ENCODE data around the gene SLC17A7. TPM values are rescaled to one million over a fixed set of nuclear protein-coding genes. Genes with fewer than 3 reads are reported as not detected.
A peak's percentile ranks its signal among the peaks of the same experiment; 100 is the strongest.

Gene SLC17A7
- total RNA-seq, 2 experiments from 2014 or later, result not detected

DNA sequence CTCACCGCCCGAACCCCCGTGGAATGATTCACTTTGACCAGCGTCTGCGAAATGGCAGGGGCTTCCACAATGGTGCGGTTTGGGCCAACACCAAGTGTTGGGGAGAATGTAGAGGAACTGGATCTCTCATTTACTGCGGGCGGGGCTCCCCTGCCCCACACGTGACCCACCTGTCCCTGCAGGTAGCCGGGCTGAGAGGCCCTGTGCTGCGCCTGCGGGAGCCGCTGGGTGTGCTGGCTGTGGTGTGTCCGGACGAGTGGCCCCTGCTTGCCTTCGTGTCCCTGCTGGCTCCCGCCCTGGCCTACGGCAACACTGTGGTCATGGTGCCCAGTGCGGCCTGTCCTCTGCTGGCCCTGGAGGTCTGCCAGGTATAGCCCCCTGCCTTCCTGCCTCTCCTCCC, 26.9 kb upstream of the SLC17A7 start:
- ChIA-PET CTCF (interaction anchor here (1.1 kb wide), 1 partner anchor 102 kb away, joined by 6 read pairs; no protein-coding TSS in a partner anchor), POLR2A (interaction anchor here (0.6 to 6.4 kb wide), 6 partner anchors 14 to 144 kb away, joined by 3 to 120 read pairs (median 4); partner anchors contain the start of genes ALDH16A1, PIH1D1, RPL13A and RPS11)
- TF ChIP-seq, protein P1, sequence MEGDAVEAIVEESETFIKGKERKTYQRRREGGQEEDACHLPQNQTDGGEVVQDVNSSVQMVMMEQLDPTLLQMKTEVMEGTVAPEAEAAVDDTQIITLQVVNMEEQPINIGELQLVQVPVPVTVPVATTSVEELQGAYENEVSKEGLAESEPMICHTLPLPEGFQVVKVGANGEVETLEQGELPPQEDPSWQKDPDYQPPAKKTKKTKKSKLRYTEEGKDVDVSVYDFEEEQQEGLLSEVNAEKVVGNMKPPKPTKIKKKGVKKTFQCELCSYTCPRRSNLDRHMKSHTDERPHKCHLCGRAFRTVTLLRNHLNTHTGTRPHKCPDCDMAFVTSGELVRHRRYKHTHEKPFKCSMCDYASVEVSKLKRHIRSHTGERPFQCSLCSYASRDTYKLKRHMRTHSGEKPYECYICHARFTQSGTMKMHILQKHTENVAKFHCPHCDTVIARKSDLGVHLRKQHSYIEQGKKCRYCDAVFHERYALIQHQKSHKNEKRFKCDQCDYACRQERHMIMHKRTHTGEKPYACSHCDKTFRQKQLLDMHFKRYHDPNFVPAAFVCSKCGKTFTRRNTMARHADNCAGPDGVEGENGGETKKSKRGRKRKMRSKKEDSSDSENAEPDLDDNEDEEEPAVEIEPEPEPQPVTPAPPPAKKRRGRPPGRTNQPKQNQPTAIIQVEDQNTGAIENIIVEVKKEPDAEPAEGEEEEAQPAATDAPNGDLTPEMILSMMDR (IDR thresholded peaks at IDR 0.05), result no peak
- Histone ChIP-seq H3K27ac (ENCODE audit: low read depth in 1 of 2, low read length in 2 of 2) (peak overlapping the region; percentile 86 to 96), H3K9me3 (ENCODE audit: control insufficient read depth in 1 of 2, insufficient read depth in 1 of 2, low read length in 2 of 2) (no peaks in the 10 kb centered on the region), H3K27me3 (ENCODE audit: control insufficient read depth in 1 of 2, insufficient read depth in 2 of 2, low read length in 2 of 2) (no peaks in the 10 kb centered on the region), H3K36me3 (ENCODE audit: insufficient read depth, low read length) (peaks cover 35% of the 10 kb centered on the region), H3K4me1 (ENCODE audit: insufficient read depth, low read length) (peaks cover 92% of the 10 kb centered on the region), H3K4me3 (ENCODE audit: low read length) (peak overlapping the region; percentile 9)
- Mint-ChIP-seq H3K4me3 (no peak overlapping the region), H3K36me3 (ENCODE audit: low read depth) (peaks cover 14% of the 10 kb centered on the region), H3K27me3 (no peaks in the 10 kb centered on the region), H3K9me3 (no peaks in the 10 kb centered on the region), H3K4me1 (ENCODE audit: low read depth) (peaks cover 35% of the 10 kb centered on the region), H3K27ac (peak overlapping the region; percentile 98)
- ATAC-seq (ENCODE audit: poor library complexity) (no peak), DNase-seq (peak in 1 of 14 experiments; percentile 59)
- intact Hi-C loops (cut with DNase I, micrococcal nuclease), result loop anchor here (1.0 to 2.0 kb wide), 2 partner anchors 14 to 15 kb away; partner anchors contain the start of gene ALDH16A1 (in 1 of the 2)

DNA sequence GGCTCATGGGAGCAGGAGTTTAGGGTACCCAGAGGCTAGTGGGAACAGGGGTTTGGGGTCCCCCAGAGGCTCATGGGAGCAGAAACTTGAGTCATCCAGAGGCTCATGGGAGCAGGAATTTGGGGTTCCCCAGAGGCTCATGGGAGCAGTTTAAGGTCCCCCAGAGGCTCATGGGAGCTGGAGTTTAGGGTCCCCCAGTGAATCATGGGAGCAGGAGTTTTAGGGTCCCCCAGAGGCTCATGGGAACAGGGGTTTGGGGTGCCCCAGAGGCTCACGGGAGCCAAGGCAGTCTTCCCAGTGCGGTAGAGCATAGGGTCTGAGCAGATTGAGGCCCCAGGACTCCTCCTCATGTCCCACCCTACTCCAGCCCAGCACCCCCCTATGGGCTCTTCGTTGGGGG, 24.0 kb upstream of the SLC17A7 start:
- no peaks in the 10 kb centered on the region for H3K9me3 ChIP-seq (ENCODE audit: control insufficient read depth in 1 of 2, insufficient read depth in 1 of 2, low read length in 2 of 2)
- ChIA-PET POLR2A (interaction anchor here (1.0 to 1.5 kb wide), 2 partner anchors 12 to 14 kb away, joined by 3 to 7 read pairs; partner anchors contain the start of genes ALDH16A1 and PIH1D1), CTCF (no interaction called here)
- Mint-ChIP-seq H3K4me3 (no peak overlapping the region), H3K27ac (peak overlapping the region; percentile 74), H3K27me3 (no peaks in the 10 kb centered on the region), H3K9me3 (no peaks in the 10 kb centered on the region), H3K36me3 (ENCODE audit: low read depth) (peaks cover 18% of the 10 kb centered on the region), H3K4me1 (ENCODE audit: low read depth) (peaks cover 15% of the 10 kb centered on the region)
- peaks cover 44% of the 10 kb centered on the region for H3K36me3 ChIP-seq (ENCODE audit: insufficient read depth, low read length)
- H3K4me3 ChIP-seq (ENCODE audit: low read length), result no peak overlapping the region
- ATAC-seq (ENCODE audit: poor library complexity), result no peak
- H3K4me1 ChIP-seq (ENCODE audit: insufficient read depth, low read length), result peaks cover 67% of the 10 kb centered on the region
- intact Hi-C loops (cut with DNase I, micrococcal nuclease), result no loop called here
- TF ChIP-seq, protein P1 (IDR thresholded peaks at IDR 0.05), result no peak
- DNase-seq, result no peak
- H3K27ac ChIP-seq (ENCODE audit: low read depth in 1 of 2, low read length in 2 of 2), result peak overlapping the region; percentile 36 to 61
- no peaks in the 10 kb centered on the region for H3K27me3 ChIP-seq (ENCODE audit: control insufficient read depth in 1 of 2, insufficient read depth in 2 of 2, low read length in 2 of 2)

DNA sequence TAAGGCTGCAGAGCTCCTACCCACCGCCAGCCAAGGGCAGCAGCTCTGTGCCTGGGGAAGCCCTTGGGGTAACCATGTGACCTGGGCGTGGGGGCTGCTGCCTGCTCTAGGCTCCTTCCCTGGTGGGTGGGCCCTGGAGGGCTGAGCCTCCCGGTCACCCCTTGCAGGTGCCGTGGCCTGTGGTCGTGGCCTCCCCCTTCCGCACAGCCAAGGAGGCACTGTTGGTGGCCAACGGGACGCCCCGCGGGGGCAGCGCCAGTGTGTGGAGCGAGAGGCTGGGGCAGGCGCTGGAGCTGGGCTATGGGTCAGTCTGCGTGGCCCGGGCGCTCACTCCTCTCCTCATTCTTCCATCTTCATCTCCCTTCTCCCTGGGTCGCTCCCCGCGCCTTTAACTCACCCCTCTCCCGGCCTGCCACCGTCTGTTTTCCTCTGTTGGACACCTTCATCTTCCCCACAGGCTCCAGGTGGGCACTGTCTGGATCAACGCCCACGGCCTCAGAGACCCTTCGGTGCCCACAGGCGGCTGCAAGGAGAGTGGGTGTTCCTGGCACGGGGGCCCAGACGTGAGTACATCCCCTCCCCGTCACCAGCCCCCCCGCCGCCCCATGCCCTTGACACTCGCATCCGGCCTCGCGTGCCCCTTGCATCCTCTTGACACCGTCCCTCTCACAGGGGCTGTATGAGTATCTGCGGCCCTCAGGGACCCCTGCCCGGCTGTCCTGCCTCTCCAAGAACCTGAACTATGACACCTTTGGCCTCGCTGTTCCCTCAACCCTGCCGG, 22.8 kb upstream of the SLC17A7 start:
- intact Hi-C loops (cut with DNase I, micrococcal nuclease), result no loop called here
- ATAC-seq (ENCODE audit: poor library complexity) (no peak), DNase-seq (no peak)
- CTCF ChIA-PET, result no interaction called here
- TF ChIP-seq, protein P1 (IDR thresholded peaks at IDR 0.05), result no peak
- no peaks in the 10 kb centered on the region for H3K9me3 Mint-ChIP-seq
- peak overlapping the region; percentile 74 for H3K27ac Mint-ChIP-seq
- peak overlapping the region in 1 of 2 donors; percentile 36 for H3K27ac ChIP-seq (ENCODE audit: low read depth in 1 of 2, low read length in 2 of 2)
- H3K4me3 Mint-ChIP-seq, result no peak overlapping the region
- no peaks in the 10 kb centered on the region for H3K27me3 Mint-ChIP-seq
- peaks cover 7% of the 10 kb centered on the region for H3K4me1 Mint-ChIP-seq (ENCODE audit: low read depth)
- peaks cover 56% of the 10 kb centered on the region for H3K4me1 ChIP-seq (ENCODE audit: insufficient read depth, low read length)
- no peaks in the 10 kb centered on the region for H3K27me3 ChIP-seq (ENCODE audit: control insufficient read depth in 1 of 2, insufficient read depth in 2 of 2, low read length in 2 of 2)
- no peak overlapping the region for H3K4me3 ChIP-seq (ENCODE audit: low read length)
- POLR2A ChIA-PET, result interaction anchor here (1.0 kb wide), 1 partner anchor 12 kb away, joined by 3 read pairs; the partner anchor contains the start of gene PIH1D1
- no peaks in the 10 kb centered on the region for H3K9me3 ChIP-seq (ENCODE audit: control insufficient read depth in 1 of 2, insufficient read depth in 1 of 2, low read length in 2 of 2)
- H3K36me3 ChIP-seq (ENCODE audit: insufficient read depth, low read length), result peaks cover 56% of the 10 kb centered on the region
- H3K36me3 Mint-ChIP-seq (ENCODE audit: low read depth), result peaks cover 30% of the 10 kb centered on the region
